ENCODE data around the gene PAX5. TPM values are rescaled to one million over a fixed set of nuclear protein-coding genes. Genes with fewer than 3 reads are reported as not detected.

Gene PAX5
- total and polyA plus RNA-seq, 5 donors = 0.03 TPM; not detected in 4

- Histone ChIP-seq H3K9me3 (ENCODE audit: control insufficient read depth, low read length) (no peaks in the 10 kb centered on the region), H3K4me3 (ENCODE audit: low read length) (no peak overlapping the region), H3K27ac (ENCODE audit: low read length) (no peak overlapping the region), H3K4me1 (ENCODE audit: control insufficient read depth, insufficient read depth, low read length) (no peaks in the 10 kb centered on the region), H3K27me3 (ENCODE audit: control insufficient read depth, insufficient read depth) (no peaks in the 10 kb centered on the region)
- WGBS = 88% methylated on average over 21 of the region's 21 CpGs
- no peak for DNase-seq
- intact Hi-C loops (cut with DNase I) = no loop called here
- ATAC-seq = no peak
Observed at GRCh38 chr9:36966371-36967097, 67.5 kb downstream of the PAX5 start.

DNA sequence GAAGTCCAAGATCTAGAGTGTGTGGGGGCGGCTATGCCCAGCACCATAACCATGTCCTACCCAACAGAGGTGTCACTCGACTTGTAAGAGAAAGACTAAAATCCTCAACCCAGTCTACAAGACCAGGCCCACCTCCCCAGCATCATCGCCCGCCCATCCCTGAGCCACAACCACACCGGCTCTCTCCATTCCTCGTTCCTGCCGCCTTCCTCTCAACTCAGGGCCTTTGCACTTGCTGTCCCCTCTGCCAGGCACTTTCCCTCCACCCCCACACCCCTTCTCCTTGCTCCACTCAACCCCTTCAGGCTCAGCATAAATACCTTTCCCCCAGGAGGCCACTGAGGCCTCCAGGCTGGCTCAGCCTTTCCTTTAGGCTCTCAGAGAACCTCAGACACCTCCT lies 69.3 kb downstream of the PAX5 start:
- WGBS = 89% methylated on average over 7 of the region's 7 CpGs

DNA sequence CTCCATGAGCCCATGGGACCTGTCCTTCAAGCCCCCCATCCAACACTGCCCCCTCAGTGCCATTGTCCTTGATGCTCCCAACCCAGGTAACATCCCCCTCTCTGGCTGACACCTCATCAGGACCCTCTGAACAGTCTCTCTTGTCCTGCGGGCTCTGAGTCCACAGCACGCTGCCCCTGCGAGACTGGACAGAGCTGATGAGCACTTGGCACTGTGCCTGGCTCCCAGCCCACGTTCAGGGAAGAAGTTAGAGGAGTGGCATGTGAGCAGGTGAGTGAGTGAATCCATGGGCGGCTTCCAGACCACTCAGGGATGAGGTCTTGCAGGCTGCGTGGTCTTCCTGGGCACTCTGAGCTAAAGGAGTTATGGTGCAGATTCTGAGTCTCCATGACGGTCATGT lies 70.7 kb downstream of the PAX5 start:
- ATAC-seq (no peak), DNase-seq (no peak)
- intact Hi-C loops (cut with DNase I) = no loop called here
- H3K9me3 ChIP-seq (ENCODE audit: control insufficient read depth, low read length) = no peaks in the 10 kb centered on the region
- no peak overlapping the region for H3K4me3 ChIP-seq (ENCODE audit: low read length)
- H3K4me1 ChIP-seq (ENCODE audit: control insufficient read depth, insufficient read depth, low read length) = no peaks in the 10 kb centered on the region
- WGBS = 68% methylated on average over 7 of the region's 7 CpGs
- no peak overlapping the region for H3K27ac ChIP-seq (ENCODE audit: low read length)
- H3K27me3 ChIP-seq (ENCODE audit: control insufficient read depth, insufficient read depth) = no peaks in the 10 kb centered on the region

More for the DNA sequence above, 69.3 kb downstream of the PAX5 start:
- H3K27ac ChIP-seq (ENCODE audit: low read length) = no peak overlapping the region
- no peaks in the 10 kb centered on the region for H3K27me3 ChIP-seq (ENCODE audit: control insufficient read depth, insufficient read depth)
- no peak overlapping the region for H3K4me3 ChIP-seq (ENCODE audit: low read length)
- intact Hi-C loops (cut with DNase I) = no loop called here
- H3K4me1 ChIP-seq (ENCODE audit: control insufficient read depth, insufficient read depth, low read length) = no peaks in the 10 kb centered on the region
- ATAC-seq = no peak
- no peak for DNase-seq
- no peaks in the 10 kb centered on the region for H3K9me3 ChIP-seq (ENCODE audit: control insufficient read depth, low read length)

- Histone ChIP-seq H3K27ac (ENCODE audit: low read length) (no peak overlapping the region), H3K9me3 (ENCODE audit: control insufficient read depth, low read length) (no peaks in the 10 kb centered on the region), H3K4me1 (ENCODE audit: control insufficient read depth, insufficient read depth, low read length) (no peaks in the 10 kb centered on the region), H3K4me3 (ENCODE audit: low read length) (no peak overlapping the region), H3K27me3 (ENCODE audit: control insufficient read depth, insufficient read depth) (no peaks in the 10 kb centered on the region)
- DNase-seq (no peak), ATAC-seq (no peak)
- intact Hi-C loops (cut with DNase I) = no loop called here
- 86% methylated on average over 11 of the region's 11 CpGs for WGBS
Observed at GRCh38 chr9:36962691-36963090, 71.4 kb downstream of the PAX5 start.

DNA sequence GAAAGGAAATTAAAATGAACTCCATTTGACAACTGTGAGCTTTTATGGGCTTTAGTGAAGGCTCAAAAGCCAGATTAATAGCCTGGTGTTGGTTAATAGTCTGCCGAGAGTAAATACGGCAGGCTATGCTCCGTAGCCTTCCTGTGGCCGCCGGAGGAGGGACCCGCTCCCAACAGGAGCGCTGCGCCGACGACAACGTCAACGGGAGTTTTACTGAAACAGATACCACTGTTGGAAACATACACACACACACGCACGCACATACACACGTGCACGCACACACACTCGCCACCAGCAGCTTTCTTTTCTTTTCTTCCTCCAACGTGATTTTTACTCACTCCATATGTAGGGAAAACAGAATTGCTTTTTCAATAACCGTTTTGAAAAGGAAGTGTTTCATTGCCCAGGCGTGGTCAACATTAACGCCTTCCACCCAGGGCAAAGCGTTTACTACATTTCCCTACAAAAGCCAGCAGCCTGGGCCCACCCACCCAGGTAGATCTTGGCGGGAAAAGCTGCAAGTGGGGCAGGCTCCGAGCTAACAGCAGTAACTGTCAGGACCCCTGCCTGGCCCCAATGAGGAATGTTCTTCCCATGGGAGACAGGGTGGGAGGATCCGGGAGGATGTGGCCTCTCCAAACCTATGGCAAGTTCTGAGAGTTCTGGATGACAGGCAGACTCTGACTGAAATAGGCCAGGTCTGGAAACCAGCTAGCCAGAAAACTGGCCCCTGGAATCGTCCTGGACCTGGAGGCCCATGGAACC lies 72.3 kb downstream of the PAX5 start:
- DNase-seq (no peak), ATAC-seq (no peak)
- Histone ChIP-seq H3K27me3 (ENCODE audit: control insufficient read depth, insufficient read depth) (no peaks in the 10 kb centered on the region), H3K9me3 (ENCODE audit: control insufficient read depth, low read length) (no peaks in the 10 kb centered on the region), H3K4me3 (ENCODE audit: low read length) (no peak overlapping the region), H3K4me1 (ENCODE audit: control insufficient read depth, insufficient read depth, low read length) (no peaks in the 10 kb centered on the region), H3K27ac (ENCODE audit: low read length) (no peak overlapping the region)
- intact Hi-C loops (cut with DNase I) = no loop called here
- WGBS = 47% methylated on average over 26 of the region's 26 CpGs

DNA sequence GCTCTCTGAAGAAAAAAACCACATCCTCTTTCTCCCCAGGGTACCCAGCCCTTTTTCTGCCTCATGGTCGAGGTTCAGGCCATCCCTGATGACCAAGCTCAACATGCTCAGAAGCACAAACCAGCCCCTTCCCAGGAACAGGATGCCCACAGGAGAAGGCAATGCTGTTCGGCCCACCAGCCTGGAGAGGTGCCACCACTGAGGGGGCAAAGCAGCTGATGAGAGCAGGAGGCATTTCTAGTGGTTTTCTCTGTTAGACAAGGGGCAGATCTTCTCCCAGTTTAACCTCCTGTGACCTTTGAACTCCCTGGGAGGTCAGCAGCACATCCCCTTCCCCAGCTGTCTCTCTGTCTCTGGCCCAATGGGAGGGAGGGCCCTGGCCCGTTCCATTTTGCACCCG lies 73.0 kb downstream of the PAX5 start:
- DNase-seq = no peak
- Histone ChIP-seq H3K4me1 (ENCODE audit: control insufficient read depth, insufficient read depth, low read length) (no peaks in the 10 kb centered on the region), H3K27ac (ENCODE audit: low read length) (no peak overlapping the region), H3K27me3 (ENCODE audit: control insufficient read depth, insufficient read depth) (no peaks in the 10 kb centered on the region), H3K9me3 (ENCODE audit: control insufficient read depth, low read length) (no peaks in the 10 kb centered on the region), H3K4me3 (ENCODE audit: low read length) (no peak overlapping the region)
- WGBS = 60% methylated on average over 4 of the region's 4 CpGs
- ATAC-seq = no peak
- intact Hi-C loops (cut with DNase I) = no loop called here

DNA sequence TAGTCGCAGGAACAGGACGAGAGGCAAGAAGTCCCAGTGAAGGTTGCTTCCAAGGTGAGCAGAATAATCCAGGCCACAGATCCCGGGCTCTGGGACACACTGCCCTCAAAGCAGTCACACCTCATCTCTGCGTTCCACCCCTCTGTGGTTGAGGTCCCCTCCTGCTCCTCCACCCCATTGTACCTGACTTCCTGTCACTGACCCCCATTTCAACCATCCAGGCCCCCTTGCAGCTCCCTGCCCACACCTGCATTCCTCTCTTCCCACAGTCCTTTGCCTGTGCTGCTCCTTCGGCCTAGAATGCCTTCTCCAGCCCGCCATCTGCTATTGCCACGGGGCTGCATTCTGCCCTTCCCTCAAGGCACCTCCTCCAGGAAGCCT lies 73.5 kb downstream of the PAX5 start:
- no peak for ATAC-seq

GRCh38 chr9:36959681-36960574 lies 74.1 kb downstream of the PAX5 start:
- H3K27ac ChIP-seq (ENCODE audit: low read length) = no peak overlapping the region
- intact Hi-C loops (cut with DNase I) = no loop called here
- 90% methylated on average over 12 of the region's 12 CpGs for WGBS
- no peak overlapping the region for H3K4me3 ChIP-seq (ENCODE audit: low read length)
- no peaks in the 10 kb centered on the region for H3K27me3 ChIP-seq (ENCODE audit: control insufficient read depth, insufficient read depth)
- no peaks in the 10 kb centered on the region for H3K4me1 ChIP-seq (ENCODE audit: control insufficient read depth, insufficient read depth, low read length)
- no peaks in the 10 kb centered on the region for H3K9me3 ChIP-seq (ENCODE audit: control insufficient read depth, low read length)
- ATAC-seq (no peak), DNase-seq (no peak)

More for the DNA sequence above, 73.5 kb downstream of the PAX5 start:
- intact Hi-C loops (cut with DNase I) = no loop called here
- Histone ChIP-seq H3K9me3 (ENCODE audit: control insufficient read depth, low read length) (no peaks in the 10 kb centered on the region), H3K27ac (ENCODE audit: low read length) (no peak overlapping the region), H3K4me3 (ENCODE audit: low read length) (no peak overlapping the region), H3K4me1 (ENCODE audit: control insufficient read depth, insufficient read depth, low read length) (no peaks in the 10 kb centered on the region), H3K27me3 (ENCODE audit: control insufficient read depth, insufficient read depth) (no peaks in the 10 kb centered on the region)
- WGBS = 89% methylated on average over 7 of the region's 7 CpGs
- DNase-seq = no peak

- ATAC-seq = no peak
- H3K27me3 ChIP-seq (ENCODE audit: control insufficient read depth, insufficient read depth) = no peaks in the 10 kb centered on the region
- DNase-seq = no peak
- intact Hi-C loops (cut with DNase I) = no loop called here
- H3K27ac ChIP-seq (ENCODE audit: low read length) = no peak overlapping the region
- no peak overlapping the region for H3K4me3 ChIP-seq (ENCODE audit: low read length)
- whole genome bisulfite sequencing = 70% methylated on average over 9 of the region's 9 CpGs
- no peaks in the 10 kb centered on the region for H3K9me3 ChIP-seq (ENCODE audit: control insufficient read depth, low read length)
- no peaks in the 10 kb centered on the region for H3K4me1 ChIP-seq (ENCODE audit: control insufficient read depth, insufficient read depth, low read length)
Observed at GRCh38 chr9:36956908-36957307, 77.2 kb downstream of the PAX5 start.

GRCh38 chr9:36950389-36950788 lies 83.7 kb downstream of the PAX5 start:
- 64% methylated on average over 4 of the region's 4 CpGs for WGBS
- Histone ChIP-seq H3K27ac (ENCODE audit: low read length) (no peak overlapping the region), H3K9me3 (ENCODE audit: control insufficient read depth, low read length) (no peaks in the 10 kb centered on the region), H3K4me1 (ENCODE audit: control insufficient read depth, insufficient read depth, low read length) (no peaks in the 10 kb centered on the region), H3K4me3 (ENCODE audit: low read length) (no peak overlapping the region), H3K27me3 (ENCODE audit: control insufficient read depth, insufficient read depth) (no peaks in the 10 kb centered on the region)
- DNase-seq (no peak), ATAC-seq (no peak)
- intact Hi-C loops (cut with DNase I) = no loop called here

GRCh38 chr9:36949466-36949865 lies 84.6 kb downstream of the PAX5 start:
- Histone ChIP-seq H3K4me3 (ENCODE audit: low read length) (no peak overlapping the region), H3K4me1 (ENCODE audit: control insufficient read depth, insufficient read depth, low read length) (no peaks in the 10 kb centered on the region), H3K27me3 (ENCODE audit: control insufficient read depth, insufficient read depth) (no peaks in the 10 kb centered on the region), H3K27ac (ENCODE audit: low read length) (no peak overlapping the region), H3K9me3 (ENCODE audit: control insufficient read depth, low read length) (no peaks in the 10 kb centered on the region)
- intact Hi-C loops (cut with DNase I) = no loop called here
- DNase-seq = no peak
- WGBS = 72% methylated on average over 6 of the region's 6 CpGs
- no peak for ATAC-seq
